Epithelial cell of proximal tubule (primary cell): Measurements from ENCODE around the gene ACAP2. TPM values are rescaled to one million over a fixed set of nuclear protein-coding genes. Genes with fewer than 3 reads are reported as not detected.

Source experiments
- DNase-seq: peaks from one replicate; pipeline ENCODE4 v3.0.0-alpha.2; 2011; ENCODE audit warnings: low read depth
- H3K4me3 ChIP-seq: 2 replicates; pipeline ENCODE4 v1.5.1; 2011; ENCODE audit warnings: low read depth, mild to moderate bottlenecking, low read length
- CTCF ChIP-seq: conservative IDR thresholded peaks from 2 replicates; pipeline ENCODE4 v1.5.1; 2012; ENCODE audit warnings: low read depth, mild to moderate bottlenecking, low read length
- total RNA-seq: library from RNA; depleted of rRNA; stranded (reverse); fragments of >200 nt; gene quantifications from 2 replicates; pipeline ENCODE4 v1.2.3, GENCODE V29; 2015

The ACAP2 gene
- total RNA-seq, 1 donor from 2014 or later, result 26.2 TPM

- no peak for TF ChIP-seq CTCF
- no peak for DNase-seq
- H3K4me3 ChIP-seq, result no peak overlapping the region
These were observed 180.9 kb downstream of the ACAP2 start for GRCh38 chr3:195261925-195262324.

- no peak for TF ChIP-seq CTCF
- DNase-seq, result no peak
- H3K4me3 ChIP-seq, result peak overlapping the region; percentile 62
These were observed 182.4 kb downstream of the ACAP2 start for GRCh38 chr3:195260280-195260905.

GRCh38 chr3:195259475-195260279, 183.1 kb downstream of the ACAP2 start:
- TF ChIP-seq CTCF, result no peak
- H3K4me3 ChIP-seq, result peak overlapping the region; percentile 62
- no peak for DNase-seq

GRCh38 chr3:195259154-195259474, 183.7 kb downstream of the ACAP2 start:
- no peak for DNase-seq
- TF ChIP-seq CTCF, result no peak
- peak overlapping the region; percentile 62 for H3K4me3 ChIP-seq

- H3K4me3 ChIP-seq, result no peak overlapping the region
- no peak for TF ChIP-seq CTCF
- no peak for DNase-seq
These were observed 184.2 kb downstream of the ACAP2 start for GRCh38 chr3:195258449-195259153.

GRCh38 chr3:195257454-195258448, 185.1 kb downstream of the ACAP2 start:
- no peak overlapping the region for H3K4me3 ChIP-seq
- TF ChIP-seq CTCF, result no peak
- no peak for DNase-seq
